Activated T-helper 2 cell treated with anti-CD3 and anti-CD28 coated beads, Interferon-gamma antibody, Interleukin-2, Interleukin-4, amounts not matched to agents 10 μg/mL and 5 μg/mL and 100 μg/mL, durations not matched to agents 14 hours and 24 hours and 36 hours (primary cell): ENCODE results near the gene TPRKB. TPM values are rescaled to one million over a fixed set of nuclear protein-coding genes. Genes with fewer than 3 reads are reported as not detected.
"Not testable (repeated sequence)": the region's sequence is repeated elsewhere in the genome, so short reads cannot be mapped to it uniquely, and the experiment has no call there.

Experiments used
- DNase-seq: peaks from one replicate; pipeline ENCODE4 v3.0.0; 2021; ENCODE audit warnings: low spot score
- H3K27ac Mint-ChIP-seq: one replicate; pipeline ENCODE4 v1.8.0; 2021; ENCODE audit warnings: mixed read lengths
- H3K27me3 Mint-ChIP-seq: one replicate; pipeline ENCODE4 v1.8.0; 2021; ENCODE audit warnings: low read depth, mixed read lengths
- H3K36me3 Mint-ChIP-seq: one replicate; pipeline ENCODE4 v1.8.0; 2021; ENCODE audit warnings: low read depth, mixed read lengths
- H3K4me1 Mint-ChIP-seq: one replicate; pipeline ENCODE4 v1.8.0; 2021; ENCODE audit warnings: low read depth, mixed read lengths
- H3K4me3 Mint-ChIP-seq: one replicate; pipeline ENCODE4 v1.8.0; 2021; ENCODE audit warnings: low read depth, mild to moderate bottlenecking, moderate library complexity, mixed read lengths
- H3K9me3 Mint-ChIP-seq: one replicate; pipeline ENCODE4 v1.8.0; 2021; ENCODE audit warnings: mixed read lengths
- intact Hi-C: fragments of 100-400 bp; cut with micrococcal nuclease; formaldehyde crosslinking; loops from one replicate; pipeline ENCODE4 v1.15.1; 2023
- total RNA-seq: library from RNA; stranded (reverse); gene quantifications from 2 replicates; pipeline ENCODE4 v1.2.3, GENCODE V29; 2022

TPRKB gene
- total RNA-seq, 1 donor from 2014 or later: 31.9 TPM

DNA sequence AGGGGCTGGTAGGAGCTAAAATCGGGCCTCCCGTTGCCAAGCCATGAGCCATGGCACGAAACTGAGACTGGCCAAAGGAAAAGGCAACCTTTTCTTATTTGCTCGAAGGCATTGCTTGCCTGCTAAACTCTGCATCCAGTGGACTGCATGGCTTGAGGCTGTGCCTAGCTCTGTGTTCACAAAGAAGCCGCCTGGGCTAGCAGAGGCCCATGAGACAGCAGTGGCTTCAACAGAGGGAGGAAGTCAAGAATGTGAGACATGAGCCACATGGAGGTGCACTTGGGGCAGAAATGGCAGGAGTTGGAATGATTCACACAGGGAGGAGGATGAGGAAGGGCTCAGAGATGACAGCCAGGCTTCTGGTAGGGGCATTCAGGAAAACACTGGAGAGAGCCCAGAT, 33.5 kb downstream of the TPRKB start:
- Mint-ChIP-seq H3K4me1 (no peaks in the 10 kb centered on the region), H3K9me3 (no peaks in the 10 kb centered on the region), H3K4me3 (no peak overlapping the region), H3K27ac (no peak overlapping the region), H3K36me3 (no peaks in the 10 kb centered on the region), H3K27me3 (peaks cover 1% of the 10 kb centered on the region)
- DNase-seq: no peak
- intact Hi-C loops: no loop called here

DNA sequence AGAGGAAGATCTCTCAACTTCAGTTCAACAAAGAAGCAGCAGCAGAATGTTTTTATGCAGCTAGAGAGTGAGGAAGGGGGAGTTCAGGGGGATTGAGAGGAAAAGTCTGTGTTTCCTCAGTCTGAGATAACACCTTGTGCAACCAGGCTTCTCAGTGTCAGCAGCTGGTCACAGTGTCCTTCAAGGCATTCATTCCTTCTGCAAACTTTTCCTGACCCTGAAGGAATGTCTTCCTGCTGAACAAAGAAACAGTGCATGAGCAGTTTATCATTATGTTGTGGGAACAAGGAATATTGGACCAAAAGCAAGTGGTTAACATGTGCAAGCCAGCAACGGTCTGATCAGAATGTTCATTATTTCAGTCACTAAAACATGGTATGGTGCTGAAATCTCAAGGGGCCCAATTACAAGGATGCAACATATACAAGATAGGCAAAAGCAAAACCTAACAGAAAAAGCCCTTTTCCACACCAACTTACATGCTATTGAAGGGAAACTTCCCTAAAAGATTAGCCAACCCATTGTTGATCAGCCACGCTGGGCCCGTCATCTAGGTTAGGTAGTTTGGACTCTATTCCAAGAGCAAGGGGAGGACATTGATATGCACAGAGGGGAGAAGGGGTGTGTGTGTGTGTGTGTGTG, 34.2 kb downstream of the TPRKB start:
- DNase-seq, intact Hi-C loops, H3K27me3 Mint-ChIP-seq, H3K9me3 Mint-ChIP-seq, H3K27ac Mint-ChIP-seq, H3K36me3 Mint-ChIP-seq, H3K4me1 Mint-ChIP-seq, H3K4me3 Mint-ChIP-seq: not testable (repeated sequence)

DNA sequence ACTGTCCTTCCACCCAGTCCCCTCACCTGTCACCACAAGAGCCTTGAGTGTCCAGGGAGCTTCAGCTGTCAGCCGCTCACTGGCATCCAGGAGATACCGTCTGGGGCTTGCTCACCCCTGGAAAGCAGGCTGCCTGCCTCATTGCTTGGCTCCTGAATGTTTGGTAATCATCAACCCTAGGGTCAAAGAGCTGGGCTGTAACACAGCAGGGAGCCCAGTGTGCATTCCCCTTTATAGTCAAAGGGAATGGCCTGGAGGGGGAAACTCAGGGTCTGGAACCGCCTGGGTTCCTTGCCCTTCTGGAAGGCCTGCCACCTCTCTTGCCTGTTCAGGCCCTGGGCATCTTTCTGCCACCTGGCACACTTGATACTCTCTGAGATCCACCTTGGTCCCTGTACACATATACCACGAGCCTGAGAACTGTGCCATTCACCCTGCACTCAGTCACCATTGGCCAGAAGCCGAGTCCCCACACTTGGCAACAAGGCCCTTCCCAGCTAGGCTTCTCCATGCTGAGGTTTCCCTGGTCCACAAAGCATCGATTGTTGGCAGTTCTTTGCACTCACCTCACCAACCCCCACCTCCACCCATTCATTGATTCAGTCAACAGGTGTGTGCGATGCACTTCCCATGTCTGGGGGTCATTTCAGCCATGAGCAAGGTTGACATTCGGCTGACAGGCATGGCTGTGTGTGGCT, 35.0 kb downstream of the TPRKB start:
- Mint-ChIP-seq H3K9me3 (no peaks in the 10 kb centered on the region), H3K36me3 (no peaks in the 10 kb centered on the region), H3K27ac (no peak overlapping the region), H3K27me3 (peaks cover 1% of the 10 kb centered on the region), H3K4me1 (no peaks in the 10 kb centered on the region), H3K4me3 (no peak overlapping the region)
- intact Hi-C loops: no loop called here
- no peak for DNase-seq

DNA sequence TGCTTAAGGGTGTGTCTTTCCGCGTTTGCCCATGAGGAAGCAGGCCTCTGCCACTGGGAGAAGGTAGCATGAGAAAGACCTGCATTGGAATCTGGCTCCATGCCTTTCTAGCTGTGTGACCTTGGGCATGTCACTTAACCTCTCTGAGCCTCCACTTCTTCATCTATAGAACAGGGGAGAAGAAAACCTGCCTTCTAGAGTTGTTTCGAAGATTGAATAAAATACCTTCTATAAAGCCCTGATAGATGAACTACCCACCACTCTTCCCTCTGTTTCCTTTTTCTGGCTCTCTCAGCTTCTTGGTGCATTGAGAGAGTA, 35.7 kb downstream of the TPRKB start:
- H3K9me3 Mint-ChIP-seq: not testable (repeated sequence)

DNA sequence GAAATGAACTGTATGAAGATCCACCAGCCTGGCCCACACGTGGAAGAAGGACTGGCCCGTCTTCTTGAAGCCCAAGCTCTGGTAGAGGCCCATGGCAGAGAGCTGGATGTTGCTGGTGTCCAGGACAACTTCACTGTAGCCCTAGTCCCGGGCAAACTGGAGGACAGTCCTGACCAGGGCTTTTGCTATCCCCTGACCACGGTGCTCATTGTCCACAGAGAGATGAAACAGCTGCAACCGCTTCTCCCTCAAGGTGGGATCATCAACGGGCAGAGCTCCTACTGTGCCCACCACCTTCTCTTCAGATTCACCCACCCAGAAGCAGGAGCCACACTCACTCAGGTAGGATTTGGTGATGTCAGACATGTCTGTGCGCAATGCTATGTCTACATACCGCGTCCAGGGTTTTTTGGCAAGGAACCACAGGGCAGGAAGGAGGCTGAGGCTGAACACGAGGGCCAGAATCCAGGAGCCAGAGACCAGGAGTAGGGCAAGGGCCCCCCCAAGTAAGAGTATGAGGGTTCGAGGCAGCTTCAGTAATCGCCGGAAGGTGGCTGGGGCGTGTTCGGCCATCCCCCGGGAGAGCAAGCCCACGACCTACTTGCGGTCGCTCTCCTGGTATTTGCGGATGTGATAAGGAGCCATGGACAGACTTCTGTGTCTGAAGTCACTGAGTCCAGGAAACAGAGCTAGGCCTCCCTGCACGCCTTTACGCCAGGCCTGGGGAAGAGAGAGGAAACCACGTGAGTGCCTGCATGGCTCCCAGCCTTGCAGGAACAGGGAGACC, 36.3 kb downstream of the TPRKB start:
- H3K27ac Mint-ChIP-seq: no peak overlapping the region
- peaks cover 1% of the 10 kb centered on the region for H3K27me3 Mint-ChIP-seq
- no peak for DNase-seq
- intact Hi-C loops: no loop called here
- H3K4me1 Mint-ChIP-seq: no peaks in the 10 kb centered on the region
- H3K36me3 Mint-ChIP-seq: no peaks in the 10 kb centered on the region
- H3K4me3 Mint-ChIP-seq: no peak overlapping the region
- H3K9me3 Mint-ChIP-seq: no peaks in the 10 kb centered on the region

More for the DNA sequence above, 35.7 kb downstream of the TPRKB start:
- intact Hi-C loops, H3K27me3 Mint-ChIP-seq, DNase-seq, H3K4me1 Mint-ChIP-seq, H3K4me3 Mint-ChIP-seq, H3K36me3 Mint-ChIP-seq, H3K27ac Mint-ChIP-seq: not testable (repeated sequence)

DNA sequence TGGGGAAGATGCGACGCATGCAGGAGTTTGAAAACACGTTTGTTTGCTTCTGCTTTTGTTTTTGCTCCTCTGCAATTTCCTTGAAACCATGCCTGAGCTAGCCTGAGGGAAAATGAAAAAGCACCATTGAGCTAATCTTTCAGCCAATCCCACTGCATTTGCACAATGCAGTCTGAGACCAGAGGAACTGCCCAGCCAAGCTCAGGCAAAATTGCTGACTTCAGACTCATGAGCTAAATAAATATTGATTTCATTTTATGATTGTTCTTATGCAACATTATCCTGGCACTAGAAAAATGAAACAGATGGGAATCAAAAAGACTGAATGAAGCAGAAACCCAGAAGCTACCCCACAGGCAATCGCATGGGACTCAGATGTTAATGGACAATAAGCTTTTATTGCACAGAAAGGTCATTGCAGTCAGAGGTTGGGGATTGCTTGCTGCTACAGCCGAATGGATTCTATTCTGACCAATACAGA, 37.0 kb downstream of the TPRKB start:
- DNase-seq: no peak
- no peak overlapping the region for H3K4me3 Mint-ChIP-seq
- H3K9me3 Mint-ChIP-seq: no peaks in the 10 kb centered on the region
- no peaks in the 10 kb centered on the region for H3K36me3 Mint-ChIP-seq
- intact Hi-C loops: no loop called here
- peaks cover 1% of the 10 kb centered on the region for H3K27me3 Mint-ChIP-seq
- no peak overlapping the region for H3K27ac Mint-ChIP-seq
- H3K4me1 Mint-ChIP-seq: no peaks in the 10 kb centered on the region

DNA sequence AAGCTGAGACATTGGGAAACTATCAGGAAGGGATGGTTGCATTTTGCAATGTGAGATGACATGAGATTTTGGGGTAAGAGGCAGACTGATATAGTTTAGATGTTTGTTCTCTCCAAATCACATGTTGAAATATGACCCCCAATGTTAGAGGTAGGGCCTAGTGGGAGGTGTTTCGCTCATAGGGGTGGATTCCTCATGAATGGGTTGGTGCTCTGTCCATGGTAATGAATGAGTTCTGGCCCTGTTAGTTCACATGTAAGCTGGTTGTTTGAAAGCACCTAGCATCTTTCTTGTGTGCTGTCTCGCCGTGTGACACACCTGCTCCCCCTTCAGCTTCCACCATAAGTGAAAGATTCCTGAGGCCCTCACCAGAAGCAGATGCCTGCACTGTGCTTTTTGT, 37.7 kb downstream of the TPRKB start:
- DNase-seq: no peak
- no peak overlapping the region for H3K27ac Mint-ChIP-seq
- no peaks in the 10 kb centered on the region for H3K9me3 Mint-ChIP-seq
- H3K4me1 Mint-ChIP-seq: no peaks in the 10 kb centered on the region
- H3K36me3 Mint-ChIP-seq: no peaks in the 10 kb centered on the region
- peaks cover 1% of the 10 kb centered on the region for H3K27me3 Mint-ChIP-seq
- intact Hi-C loops: no loop called here
- H3K4me3 Mint-ChIP-seq: no peak overlapping the region

DNA sequence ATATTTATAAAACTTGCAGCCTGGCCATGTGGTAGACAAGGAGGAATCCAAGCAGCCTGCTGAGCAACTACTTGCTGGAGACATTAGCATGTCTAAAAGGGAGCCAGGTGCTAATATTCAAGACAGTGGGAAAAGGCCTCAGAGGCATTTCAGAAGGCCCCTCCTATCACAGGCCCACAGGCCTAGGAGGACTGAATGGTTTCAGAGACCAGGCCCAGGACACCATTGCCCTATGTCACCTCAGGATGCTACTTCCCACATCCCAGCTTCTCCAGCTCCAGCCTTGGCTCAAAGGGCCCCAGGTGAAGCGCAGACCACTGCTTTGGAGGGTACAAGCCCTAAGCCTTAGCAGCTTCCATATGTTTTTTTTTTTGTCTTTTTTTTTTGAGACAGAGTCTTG, 39.0 kb downstream of the TPRKB start:
- Mint-ChIP-seq H3K4me1 (no peaks in the 10 kb centered on the region), H3K9me3 (no peaks in the 10 kb centered on the region), H3K27ac (no peak overlapping the region)

DNA sequence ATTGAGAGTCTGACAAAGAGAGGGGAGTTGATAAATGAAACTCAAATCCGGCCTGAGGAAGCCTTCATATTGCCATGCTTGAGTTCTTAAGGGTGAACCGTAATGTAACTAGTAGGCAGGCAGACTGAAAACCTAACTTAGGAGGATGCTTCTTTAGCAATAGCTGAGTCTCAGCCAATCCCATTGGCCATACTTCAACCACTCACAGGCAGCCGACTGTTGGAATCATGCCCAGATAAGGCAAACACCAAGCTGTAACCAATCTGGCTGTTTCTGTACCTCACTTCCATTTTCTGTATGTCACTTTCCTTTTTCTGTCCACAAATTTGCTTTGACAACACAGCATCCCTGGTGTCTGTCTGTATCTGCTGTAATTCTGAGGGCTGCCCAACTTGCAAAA, 39.5 kb downstream of the TPRKB start:
- Mint-ChIP-seq H3K9me3 (no peaks in the 10 kb centered on the region), H3K36me3 (no peaks in the 10 kb centered on the region), H3K27ac (no peak overlapping the region), H3K4me3 (no peak overlapping the region), H3K27me3 (no peaks in the 10 kb centered on the region), H3K4me1 (no peaks in the 10 kb centered on the region)
- no peak for DNase-seq
- intact Hi-C loops: no loop called here

More for the DNA sequence above, 39.0 kb downstream of the TPRKB start:
- Mint-ChIP-seq H3K27me3 (no peaks in the 10 kb centered on the region), H3K4me3 (no peak overlapping the region), H3K36me3 (no peaks in the 10 kb centered on the region)
- DNase-seq: no peak
- intact Hi-C loops: no loop called here

DNA sequence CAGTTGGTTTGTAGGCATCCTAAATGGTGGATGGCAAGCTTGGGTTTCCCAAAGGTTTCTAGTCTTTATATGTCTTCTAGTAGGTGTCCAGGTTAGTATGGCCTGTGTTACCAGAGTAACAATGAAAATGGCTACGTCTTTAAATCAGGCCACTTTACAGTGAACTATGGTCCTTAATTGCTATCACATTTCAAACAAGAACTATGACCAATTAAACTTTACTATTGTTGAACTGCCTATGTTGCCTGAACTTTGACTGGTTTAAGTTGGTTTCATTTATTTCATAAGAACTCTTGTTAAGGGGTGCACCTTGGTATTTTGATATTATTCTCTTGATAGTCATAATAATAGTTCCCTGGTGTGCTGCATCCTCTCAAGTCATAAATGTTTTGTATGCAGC, 40.2 kb downstream of the TPRKB start:
- H3K4me1 Mint-ChIP-seq, H3K27me3 Mint-ChIP-seq: not testable (repeated sequence)

DNA sequence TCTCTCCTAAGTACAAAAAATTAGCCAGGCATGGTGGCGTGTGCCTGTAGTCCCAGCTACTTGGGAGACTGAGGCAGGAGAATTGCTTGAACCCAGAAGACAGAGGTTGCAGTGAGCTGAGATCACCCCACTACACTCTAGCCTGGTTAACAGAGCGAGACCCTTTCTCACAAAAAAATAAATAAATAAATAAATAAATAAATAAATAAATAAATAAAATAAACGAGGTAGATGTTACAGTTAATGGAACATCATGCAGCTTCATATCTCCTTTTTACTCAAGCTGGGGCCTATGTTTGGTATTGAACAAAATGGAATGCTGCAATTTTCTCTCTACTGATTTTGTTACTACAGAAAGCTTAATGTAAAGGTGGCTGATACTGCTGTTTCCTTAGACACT, 40.6 kb downstream of the TPRKB start:
- H3K4me1 Mint-ChIP-seq, H3K27me3 Mint-ChIP-seq, intact Hi-C loops, H3K4me3 Mint-ChIP-seq, H3K9me3 Mint-ChIP-seq, H3K27ac Mint-ChIP-seq, DNase-seq, H3K36me3 Mint-ChIP-seq: not testable (repeated sequence)

More for the DNA sequence above, 40.2 kb downstream of the TPRKB start:
- H3K27ac Mint-ChIP-seq, DNase-seq, H3K4me3 Mint-ChIP-seq, H3K9me3 Mint-ChIP-seq, intact Hi-C loops, H3K36me3 Mint-ChIP-seq: not testable (repeated sequence)

DNA sequence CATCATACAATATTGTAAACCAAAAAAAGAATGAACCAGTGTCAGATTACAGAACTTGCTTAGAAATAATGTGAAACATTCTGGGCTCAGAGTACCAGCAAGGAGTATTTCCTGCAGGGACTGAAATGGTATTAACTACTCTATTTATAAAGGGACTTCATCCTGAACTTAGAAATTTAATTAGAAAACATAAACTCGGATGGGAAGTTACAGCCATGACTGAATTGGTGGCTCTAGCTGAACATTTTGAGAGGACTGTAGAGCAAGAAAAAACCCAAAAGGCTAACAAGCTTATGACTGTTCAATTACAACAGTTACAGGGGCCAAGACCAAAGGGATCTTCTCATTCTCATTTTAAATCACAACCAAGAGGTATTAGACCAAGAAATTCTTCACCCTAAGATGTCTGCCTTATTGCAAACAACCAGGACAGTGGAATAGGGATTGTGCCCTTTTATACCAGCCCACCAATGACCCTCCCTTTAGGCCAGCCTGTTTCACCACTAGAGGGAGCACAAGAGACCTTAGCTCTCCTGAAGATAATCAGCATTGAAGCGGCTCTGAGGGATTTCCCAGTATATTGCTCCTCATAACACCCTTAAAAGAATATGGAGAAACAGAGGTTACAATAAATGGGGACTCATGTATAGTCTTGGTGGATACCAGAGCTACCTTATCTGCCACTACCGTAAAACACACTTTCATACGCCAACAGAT, 46.6 kb downstream of the TPRKB start:
- H3K27me3 Mint-ChIP-seq, H3K36me3 Mint-ChIP-seq, H3K9me3 Mint-ChIP-seq, H3K4me3 Mint-ChIP-seq, H3K27ac Mint-ChIP-seq, intact Hi-C loops, H3K4me1 Mint-ChIP-seq: not testable (repeated sequence)
- DNase-seq: peak; percentile 14

DNA sequence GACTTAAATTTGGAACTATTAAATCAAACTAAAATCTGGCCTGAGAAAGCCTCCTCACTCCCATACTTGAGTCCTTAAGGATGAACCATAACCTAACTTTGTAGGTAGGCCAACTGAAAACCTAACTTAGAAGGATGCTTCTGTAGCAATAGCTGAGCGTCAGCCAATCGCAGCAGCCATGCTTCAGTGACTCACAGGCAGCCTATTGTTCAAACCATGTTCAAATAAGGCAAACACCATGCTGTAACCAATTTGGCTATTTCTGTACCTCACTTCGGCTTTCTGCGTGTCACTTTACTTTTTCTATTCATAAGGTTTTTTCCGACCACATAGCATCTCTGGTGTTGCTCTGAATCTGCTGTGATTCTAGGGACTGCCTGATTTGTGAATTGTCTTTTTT, 48.7 kb downstream of the TPRKB start:
- H3K4me1 Mint-ChIP-seq, H3K27ac Mint-ChIP-seq, H3K36me3 Mint-ChIP-seq, H3K4me3 Mint-ChIP-seq, intact Hi-C loops, DNase-seq, H3K9me3 Mint-ChIP-seq, H3K27me3 Mint-ChIP-seq: not testable (repeated sequence)
